HG03442 (cell line): ENCODE data around the gene ZNF749.
"Not testable (repeated sequence)": the region's sequence is repeated elsewhere in the genome, so short reads cannot be mapped to it uniquely, and the experiment has no call there.

ENCODE experiments used
- ATAC-seq: cut with Tn5 transposase; IDR thresholded peaks from one replicate; pipeline ENCODE4 v1.9.1; 2021; ENCODE audit warnings: mild to moderate bottlenecking, moderate library complexity; ENCODE audit not compliant: unreplicated experiment

ZNF749 gene

DNA sequence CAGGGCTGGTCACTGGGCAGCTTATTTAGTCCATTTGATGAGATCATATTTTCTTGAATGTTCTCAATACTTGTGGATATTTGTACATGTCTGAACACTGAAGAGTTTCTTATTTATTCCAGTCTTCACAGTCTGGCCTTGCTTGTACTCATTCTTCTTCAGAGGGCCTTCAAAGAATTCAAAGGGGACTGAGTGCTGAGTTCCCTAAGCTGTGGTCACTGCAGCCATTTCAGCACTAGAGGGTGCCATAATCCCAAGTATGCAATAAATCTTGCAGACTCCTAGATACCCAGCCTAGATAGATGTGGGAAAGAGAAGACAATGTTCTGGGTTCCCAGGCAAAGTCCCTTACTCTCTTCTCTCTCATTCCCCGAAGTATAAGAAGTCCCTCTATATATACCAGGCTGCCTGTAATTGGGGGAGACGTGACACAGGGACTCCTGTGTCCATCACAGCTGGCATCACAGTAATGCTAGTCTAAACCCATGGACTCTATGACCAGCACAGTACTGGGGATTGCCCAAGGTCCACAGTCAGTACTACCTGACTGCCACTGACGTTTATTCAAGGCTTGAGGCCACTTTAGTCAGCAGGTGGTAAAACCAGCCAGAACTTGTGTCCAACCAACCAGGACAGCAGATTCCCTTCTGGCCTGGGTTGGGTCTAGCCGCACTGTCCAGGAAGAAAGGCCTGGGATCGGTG lies 30.7 kb downstream of the ZNF749 start:
- no peak for ATAC-seq

DNA sequence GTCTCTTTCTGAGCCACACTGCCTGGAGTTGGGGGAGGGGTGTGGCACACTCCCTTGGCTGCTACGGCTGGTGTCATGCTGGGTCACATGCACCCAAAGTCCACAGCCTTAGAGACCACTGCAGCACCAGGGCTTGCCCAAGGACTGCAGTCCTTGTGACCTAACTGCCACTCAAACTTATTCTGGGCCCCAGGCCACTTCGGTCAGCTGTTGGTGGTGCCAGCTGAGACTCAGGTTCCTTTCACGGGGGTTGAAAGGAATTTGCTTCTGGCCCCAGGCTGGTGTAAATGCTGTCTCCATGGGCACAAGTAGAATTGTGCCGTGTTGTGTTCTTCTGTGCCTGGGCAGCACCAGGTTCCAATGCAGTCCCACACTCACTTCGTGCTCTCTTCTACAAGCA lies 31.4 kb downstream of the ZNF749 start:
- no peak for ATAC-seq

DNA sequence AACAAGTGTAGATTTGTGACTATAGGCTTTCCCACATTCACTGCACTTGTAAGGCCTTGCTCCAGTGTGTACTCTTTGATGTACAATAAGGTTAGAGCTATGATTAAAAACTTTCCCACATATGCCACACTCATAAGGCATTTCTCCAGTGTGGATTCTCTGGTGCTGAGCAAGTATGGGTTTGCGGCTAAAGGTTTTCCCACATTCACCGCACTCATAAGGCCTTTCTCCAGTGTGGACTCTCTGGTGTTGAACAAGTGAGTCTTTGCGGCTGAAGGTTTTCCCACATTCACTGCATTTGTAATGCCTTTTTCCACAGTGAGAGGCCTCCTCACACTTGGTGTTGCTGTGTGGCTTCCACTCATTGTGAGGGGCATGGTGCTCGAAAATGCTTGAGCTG lies 38.5 kb downstream of the ZNF749 start:
- no peak for ATAC-seq

DNA sequence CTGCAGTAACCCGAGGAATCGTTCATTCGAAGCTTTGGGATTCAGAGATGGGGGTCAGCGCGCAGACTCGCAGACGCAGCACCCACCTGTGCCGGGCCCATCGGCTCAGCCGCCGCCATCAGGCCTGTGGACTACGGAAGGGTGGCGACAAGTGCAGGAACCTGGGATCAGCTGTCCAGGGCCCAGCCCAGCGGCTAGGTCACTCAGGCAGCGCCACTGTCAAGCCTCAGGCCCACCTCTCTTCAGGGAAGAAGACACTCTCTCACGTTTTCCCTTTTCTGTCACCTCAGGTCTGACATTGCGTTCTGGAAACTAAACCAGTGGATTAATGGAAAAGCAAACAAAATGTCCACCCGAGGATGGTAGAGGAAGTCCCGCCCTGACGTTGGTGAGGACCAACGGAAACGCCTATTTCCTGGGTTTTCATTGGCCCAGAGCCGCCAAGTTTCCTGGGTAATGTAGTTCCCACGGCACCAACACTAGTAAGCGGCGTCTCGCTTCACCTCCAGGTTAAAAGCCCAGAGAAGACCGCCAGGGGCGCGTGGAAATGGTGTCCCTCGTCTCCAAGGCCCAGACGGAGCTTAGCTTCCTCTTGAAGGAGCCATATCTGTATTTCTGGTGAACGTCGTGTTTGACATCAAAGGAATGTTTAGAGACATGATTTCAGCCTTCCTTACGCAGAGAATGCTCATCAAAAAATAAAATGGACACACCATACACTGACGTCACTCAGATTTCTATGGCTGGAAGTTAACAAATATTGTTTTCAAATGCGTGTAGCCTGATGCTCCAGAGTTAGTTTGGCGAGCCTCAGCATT lies 42.3 kb downstream of the ZNF749 start, which contains the start of gene ZNF772:
TSS of gene ZNF772 (minus strand) at position 376 of the 818 bp plus-strand sequence. CDS start at position 119, 257 bp downstream.
- peak; percentile 96 for ATAC-seq

DNA sequence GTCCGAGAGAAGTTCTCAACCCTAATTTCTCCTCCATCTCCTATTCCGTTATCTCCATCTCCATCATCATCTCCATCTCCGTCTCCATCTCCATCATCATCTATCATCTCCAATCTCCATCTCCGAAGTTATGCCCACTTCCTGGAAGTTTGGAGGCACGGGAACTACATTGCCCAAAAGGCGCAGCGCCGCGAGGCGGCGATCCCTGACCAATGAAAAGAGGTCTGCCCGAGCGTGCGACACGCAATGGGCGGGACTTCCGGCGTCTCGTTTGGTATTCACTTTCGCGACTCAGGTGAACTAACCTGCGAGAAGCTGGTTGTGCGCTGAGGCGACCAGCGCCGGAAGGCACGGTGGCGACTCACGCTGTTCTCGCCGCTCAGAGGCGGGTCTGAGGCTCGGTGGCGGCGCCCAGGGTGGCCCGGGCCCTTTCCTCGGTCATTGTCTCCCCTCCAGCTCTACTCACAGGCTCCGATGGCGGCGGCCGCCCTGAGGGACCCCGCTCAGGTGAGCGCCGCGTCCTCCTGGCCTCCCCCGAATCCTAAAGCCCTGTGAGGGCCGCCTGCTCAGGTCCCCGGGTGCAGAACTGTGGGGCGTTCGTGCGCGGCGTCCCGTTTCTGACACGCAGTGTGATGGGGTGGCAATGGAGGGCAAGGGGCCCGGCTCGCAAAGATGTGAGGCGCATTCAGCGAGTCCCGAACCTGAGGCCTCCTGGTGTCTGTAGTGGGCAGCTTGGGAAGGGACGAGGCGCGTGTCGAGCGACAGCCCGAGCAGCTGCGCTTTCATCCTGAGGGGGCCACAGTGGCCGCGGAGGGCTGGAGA lies 52.6 kb downstream of the ZNF749 start, which contains the start of gene ZNF419:
TSS of gene ZNF419 (plus strand) at position 274 of the 822 bp plus-strand sequence. CDS start at position 475, 201 bp downstream.
- peak; percentile 93 for ATAC-seq

DNA sequence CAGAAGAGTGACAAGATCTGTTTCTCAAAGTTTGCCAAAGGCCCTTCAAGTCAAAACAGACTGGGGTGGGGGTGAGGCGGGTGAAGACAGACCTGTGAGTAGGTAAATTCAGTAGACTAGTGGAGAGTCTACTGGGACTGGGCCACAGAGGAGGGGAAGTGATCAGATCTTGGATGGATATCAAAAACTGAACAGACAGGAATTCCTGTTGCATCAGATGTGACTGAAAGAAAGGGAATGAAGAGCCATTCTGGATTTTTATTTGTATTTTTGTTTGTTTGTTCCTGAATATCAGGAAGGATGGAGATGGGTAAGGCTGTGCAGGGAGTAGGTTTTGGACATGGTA lies 53.1 kb downstream of the ZNF749 start:
- ATAC-seq, result not testable (repeated sequence)
